NCI-H2081 treated with DMSO at 0.1 percent for 48 hours (cell line): Measurements from ENCODE around the gene GLI3.

Source experiments
- DNase-seq: peaks from one replicate; lab custom pipeline; 2025; lab: John Stamatoyannopoulos, UW

Gene GLI3

GRCh38 chr7:42082144-42082543 is 154.9 kb downstream of the GLI3 start:
- DNase-seq: no peak

- no peak for DNase-seq
Measured at GRCh38 chr7:42081671-42082070, 155.3 kb downstream of the GLI3 start.

GRCh38 chr7:42080841-42081586 is 156.0 kb downstream of the GLI3 start:
- no peak for DNase-seq

GRCh38 chr7:42077271-42078135 is 159.5 kb downstream of the GLI3 start:
- DNase-seq: no peak

GRCh38 chr7:42076870-42077269 is 160.1 kb downstream of the GLI3 start:
- DNase-seq: no peak

- DNase-seq: no peak
Measured at GRCh38 chr7:42075418-42075817, 161.6 kb downstream of the GLI3 start.

GRCh38 chr7:42074076-42074475 is 162.9 kb downstream of the GLI3 start:
- no peak for DNase-seq

- no peak for DNase-seq
Measured at GRCh38 chr7:42071372-42072261, 165.4 kb downstream of the GLI3 start.

GRCh38 chr7:42070068-42070467 is 166.9 kb downstream of the GLI3 start:
- DNase-seq: no peak

GRCh38 chr7:42069590-42069989 is 167.4 kb downstream of the GLI3 start:
- DNase-seq: no peak

- no peak for DNase-seq
Measured at GRCh38 chr7:42068554-42069280, 168.3 kb downstream of the GLI3 start.

- no peak for DNase-seq
Measured at GRCh38 chr7:42065942-42066341, 171.1 kb downstream of the GLI3 start.

GRCh38 chr7:42065015-42065414 is 172.0 kb downstream of the GLI3 start:
- no peak for DNase-seq

- DNase-seq: no peak
Measured at GRCh38 chr7:42064534-42064933, 172.5 kb downstream of the GLI3 start.

- DNase-seq: no peak
Measured at GRCh38 chr7:42059275-42059674, 177.7 kb downstream of the GLI3 start.

GRCh38 chr7:42057331-42057730 is 179.7 kb downstream of the GLI3 start:
- no peak for DNase-seq

- DNase-seq: no peak
Measured at GRCh38 chr7:42055171-42055570, 181.8 kb downstream of the GLI3 start.

GRCh38 chr7:42053834-42054233 is 183.2 kb downstream of the GLI3 start:
- no peak for DNase-seq

- DNase-seq: no peak
Measured at GRCh38 chr7:42049761-42050160, 187.2 kb downstream of the GLI3 start.

GRCh38 chr7:42046483-42046882 is 190.5 kb downstream of the GLI3 start:
- no peak for DNase-seq

- DNase-seq: no peak
Measured at GRCh38 chr7:42045961-42046360, 191.0 kb downstream of the GLI3 start.

GRCh38 chr7:42039921-42040320 is 197.1 kb downstream of the GLI3 start:
- no peak for DNase-seq
